ENCODE results near the gene PTPRH. TPM values are rescaled to one million over a fixed set of nuclear protein-coding genes. Genes with fewer than 3 reads are reported as not detected.

Gene PTPRH
- total RNA-seq: 0.05 and 0.07 TPM in 2 replicates

- intact Hi-C loops (cut with micrococcal nuclease): no loop called here
Observed at GRCh38 chr19:55208880-55209692, at the start of gene PTPRH. TSS of gene PTPRH (minus strand) at chr19:55209501. CDS start at chr19:55209433, 68 bp downstream.

GRCh38 chr19:55258476-55258827 is 49.2 kb upstream of the PTPRH start:
- intact Hi-C loops (cut with micrococcal nuclease): loop anchor here (1.0 to 10.0 kb wide), 5 partner anchors 46 to 1124 kb away; partner anchors contain the start of genes CNOT3, DNAAF3 and LENG9

GRCh38 chr19:55257461-55258420 is 48.4 kb upstream of the PTPRH start:
- intact Hi-C loops (cut with micrococcal nuclease): loop anchor here (1.0 to 10.0 kb wide), 6 partner anchors 45 to 1123 kb away; partner anchors contain the start of genes CNOT3, DNAAF3 and LENG9

- intact Hi-C loops (cut with micrococcal nuclease): loop anchor here (2.0 to 10.0 kb wide), 3 partner anchors 376 to 1122 kb away; partner anchors contain the start of genes CNOT3 and LENG9
Observed at GRCh38 chr19:55256562-55257460, 47.5 kb upstream of the PTPRH start.

GRCh38 chr19:55255618-55256423 is 46.5 kb upstream of the PTPRH start:
- intact Hi-C loops (cut with micrococcal nuclease): loop anchor here (2.0 to 10.0 kb wide), 3 partner anchors 375 to 1121 kb away; partner anchors contain the start of genes CNOT3 and LENG9

GRCh38 chr19:55254625-55254977 is 45.3 kb upstream of the PTPRH start:
- intact Hi-C loops (cut with micrococcal nuclease): loop anchor here (1.0 to 10.0 kb wide), 4 partner anchors 26 to 1120 kb away; partner anchors contain the start of genes CNOT3, HSPBP1, KMT5C and RPL28

- intact Hi-C loops (cut with micrococcal nuclease): loop anchor here (1.0 to 10.0 kb wide), 4 partner anchors 26 to 1119 kb away; partner anchors contain the start of genes CNOT3, HSPBP1, KMT5C and RPL28
Observed at GRCh38 chr19:55253842-55254624, 44.7 kb upstream of the PTPRH start.

GRCh38 chr19:55252760-55253663 is 43.7 kb upstream of the PTPRH start:
- intact Hi-C loops (cut with micrococcal nuclease): loop anchor here (10.0 kb wide), 1 partner anchor 1118 kb away; the partner anchor contains the start of gene CNOT3

GRCh38 chr19:55251341-55252081 is 42.2 kb upstream of the PTPRH start:
- intact Hi-C loops (cut with micrococcal nuclease): loop anchor here (10.0 kb wide), 1 partner anchor 1117 kb away; the partner anchor contains the start of gene CNOT3

GRCh38 chr19:55250262-55251036 is 41.1 kb upstream of the PTPRH start:
- intact Hi-C loops (cut with micrococcal nuclease): loop anchor here (10.0 kb wide), 1 partner anchor 1116 kb away; the partner anchor contains the start of gene CNOT3

- intact Hi-C loops (cut with micrococcal nuclease): loop anchor here (10.0 kb wide), 1 partner anchor 1115 kb away; the partner anchor contains the start of gene CNOT3
Observed at GRCh38 chr19:55249841-55250240, 40.5 kb upstream of the PTPRH start.

GRCh38 chr19:55248704-55249103 is 39.4 kb upstream of the PTPRH start:
- intact Hi-C loops (cut with micrococcal nuclease): no loop called here

- intact Hi-C loops (cut with micrococcal nuclease): no loop called here
Observed at GRCh38 chr19:55248166-55248675, 38.9 kb upstream of the PTPRH start.

GRCh38 chr19:55247621-55248099 is 38.4 kb upstream of the PTPRH start:
- intact Hi-C loops (cut with micrococcal nuclease): no loop called here
